HG03457 (cell line): ENCODE results near the gene IGSF5.
"Not testable (repeated sequence)": the region's sequence is repeated elsewhere in the genome, so short reads cannot be mapped to it uniquely, and the experiment has no call there.

ENCODE experiments used
- ATAC-seq: cut with Tn5 transposase; IDR thresholded peaks from one replicate; pipeline ENCODE4 v1.9.1; 2021; ENCODE audit warnings: moderate number of reproducible peaks; ENCODE audit not compliant: unreplicated experiment

The IGSF5 gene

GRCh38 chr21:39744883-39745282 is at the start of gene IGSF5:
Gene IGSF5 (plus strand): TSS chr21:39745183. CDS start chr21:39745510, 327 bp downstream.
- not testable (repeated sequence) for ATAC-seq

GRCh38 chr21:39696196-39696595 is 48.8 kb upstream of the IGSF5 start:
- ATAC-seq: no peak

DNA sequence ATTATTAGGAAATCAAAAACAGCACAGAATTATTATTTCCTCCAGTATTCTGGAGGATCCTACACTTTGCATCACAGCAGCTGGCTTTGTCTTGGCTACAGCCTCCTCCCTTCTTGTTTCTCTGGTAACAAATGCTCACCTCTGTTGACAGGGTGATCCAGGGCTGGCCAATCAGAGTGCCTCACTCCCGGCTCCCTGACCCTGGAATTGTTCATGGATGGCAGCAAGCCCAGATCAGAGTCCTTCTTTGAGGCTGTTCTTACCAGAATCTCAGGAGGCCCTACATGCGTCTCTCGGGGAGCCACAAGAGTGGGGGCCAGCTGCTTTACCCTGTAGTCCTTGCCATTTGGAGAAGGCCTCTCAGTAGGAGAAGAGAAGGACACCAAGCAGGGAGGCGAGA is 48.4 kb upstream of the IGSF5 start:
- ATAC-seq: no peak

DNA sequence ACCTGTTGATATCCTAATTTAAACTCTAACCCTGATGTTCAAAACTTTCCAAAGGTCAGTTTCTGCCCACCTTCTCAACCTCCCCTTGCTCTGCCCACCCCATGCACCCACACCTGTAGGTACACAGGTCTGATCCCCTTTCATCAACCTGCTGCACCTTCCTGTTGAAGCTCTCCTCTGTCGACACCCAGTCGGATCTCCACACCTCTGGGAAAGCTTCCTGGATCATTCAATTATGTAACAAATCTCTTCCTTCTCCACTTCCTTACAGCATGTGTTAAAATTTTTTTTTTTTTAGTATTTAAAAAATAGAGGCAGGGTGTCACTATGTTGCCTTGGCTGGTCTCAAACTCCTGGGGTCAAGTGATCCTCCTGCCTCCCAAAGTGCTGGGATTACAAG is 44.7 kb upstream of the IGSF5 start:
- no peak for ATAC-seq

DNA sequence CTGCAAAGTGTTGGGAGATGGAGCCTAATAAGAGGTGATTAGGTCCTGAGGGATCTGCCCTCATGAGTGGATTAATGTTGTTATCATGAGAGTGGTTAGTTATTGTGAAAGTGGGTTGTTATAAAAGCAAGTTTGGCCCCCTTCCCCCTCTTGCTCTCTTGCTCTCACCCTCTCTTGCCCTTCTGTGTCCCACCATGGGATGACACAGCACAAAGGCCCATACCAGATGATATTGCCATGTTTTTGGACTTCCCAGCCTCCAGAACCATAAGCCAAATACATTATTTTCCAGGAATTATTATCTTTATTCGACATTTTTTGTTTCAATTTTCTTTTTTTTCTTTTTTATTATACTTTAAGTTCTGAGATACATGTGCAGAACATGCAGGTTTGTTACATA is 41.4 kb upstream of the IGSF5 start:
- no peak for ATAC-seq

DNA sequence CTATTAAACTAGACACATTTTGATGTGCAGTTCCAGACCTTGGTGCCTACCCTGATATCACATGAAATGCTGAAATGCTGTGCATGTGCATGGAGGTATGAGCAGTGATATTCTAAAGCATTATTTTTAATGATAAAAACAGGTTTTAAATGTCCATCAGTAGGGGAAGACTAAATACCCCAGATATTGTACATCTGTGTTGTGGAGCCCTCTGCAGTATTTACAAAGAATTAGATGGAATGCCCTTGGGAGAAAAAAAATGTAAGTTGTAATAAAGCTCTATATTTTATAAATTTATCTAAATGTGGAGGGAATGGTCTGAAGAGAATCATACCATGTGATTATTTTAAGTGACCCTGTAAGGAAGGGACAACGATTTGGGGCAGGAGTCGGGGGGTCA is 39.1 kb upstream of the IGSF5 start:
- no peak for ATAC-seq

DNA sequence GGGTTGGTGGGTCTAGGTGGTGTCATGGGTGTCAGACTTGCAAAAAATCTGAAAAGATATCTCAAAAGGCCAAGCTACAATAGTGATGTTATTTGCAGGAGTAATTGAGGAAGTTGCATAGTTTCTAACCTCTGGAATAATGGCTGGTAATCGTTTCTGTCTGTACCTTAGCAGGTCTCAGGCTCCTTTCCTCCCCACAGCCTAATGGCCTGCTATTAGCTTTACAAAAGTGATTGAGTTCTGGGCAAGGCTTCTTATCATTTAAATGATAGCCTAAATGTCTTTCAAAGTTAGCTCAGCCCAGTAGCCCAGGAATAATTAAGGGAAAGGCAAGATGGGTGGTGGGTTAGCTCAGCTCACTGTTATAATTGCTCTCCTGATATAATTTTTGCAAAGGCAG is 37.7 kb upstream of the IGSF5 start:
- ATAC-seq: no peak

DNA sequence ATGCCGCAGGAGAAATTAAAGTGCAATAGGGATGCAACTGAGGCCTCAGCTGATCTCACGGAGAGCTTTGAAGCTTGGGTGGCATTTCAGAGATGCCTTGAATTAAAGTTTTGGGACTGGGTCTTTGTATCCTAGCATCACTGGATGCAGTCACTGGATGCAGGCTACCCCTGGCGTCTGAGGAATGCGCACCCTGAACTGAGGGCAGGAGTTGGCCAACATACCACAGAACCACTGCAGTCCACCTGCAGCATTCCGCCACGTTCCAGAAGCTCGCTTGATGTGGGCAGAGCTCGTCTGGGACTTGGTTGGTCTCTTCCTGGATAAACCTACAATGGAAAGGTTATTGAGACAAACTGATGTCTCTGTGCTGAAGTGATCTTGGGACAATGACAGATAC is 34.1 kb upstream of the IGSF5 start:
- no peak for ATAC-seq

DNA sequence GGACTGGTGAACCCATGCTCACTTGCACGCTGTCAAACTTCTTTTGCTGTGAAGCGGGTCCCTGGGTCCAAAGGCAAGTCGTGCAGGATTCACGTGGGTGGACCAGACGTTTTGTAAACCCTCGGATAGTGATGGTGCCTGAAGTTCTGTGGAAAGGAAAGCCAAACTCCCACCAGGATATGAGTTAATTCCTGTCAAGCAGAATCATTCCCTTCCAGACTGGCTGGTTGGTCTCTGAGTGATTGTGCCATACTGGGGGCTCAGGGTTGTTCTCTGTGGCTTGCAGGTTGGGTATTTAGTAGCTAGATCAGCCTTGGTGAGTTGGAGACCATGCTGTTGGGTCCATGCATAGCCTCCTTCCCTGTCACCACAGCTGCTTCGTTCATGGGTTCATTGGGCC is 32.7 kb upstream of the IGSF5 start:
- no peak for ATAC-seq

DNA sequence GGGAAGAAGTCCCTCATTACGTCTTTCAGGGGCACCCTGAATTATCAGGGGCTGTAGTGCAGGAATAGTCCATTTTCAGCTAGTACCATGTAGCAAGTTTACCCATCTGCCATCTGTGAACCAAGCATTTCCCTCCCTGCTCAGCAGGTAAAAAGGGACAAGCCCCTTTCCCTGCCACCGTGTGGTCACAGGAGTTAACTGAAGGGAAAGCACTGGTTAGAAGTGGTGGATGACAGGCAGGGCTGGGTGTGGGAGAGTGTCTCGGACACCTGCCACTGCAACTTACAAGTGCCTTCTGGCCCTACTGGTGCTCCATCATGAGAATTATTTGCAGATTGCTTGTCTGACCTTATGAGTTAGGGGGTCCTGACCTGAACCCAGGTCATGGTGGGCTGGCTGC is 32.0 kb upstream of the IGSF5 start:
- ATAC-seq: no peak

DNA sequence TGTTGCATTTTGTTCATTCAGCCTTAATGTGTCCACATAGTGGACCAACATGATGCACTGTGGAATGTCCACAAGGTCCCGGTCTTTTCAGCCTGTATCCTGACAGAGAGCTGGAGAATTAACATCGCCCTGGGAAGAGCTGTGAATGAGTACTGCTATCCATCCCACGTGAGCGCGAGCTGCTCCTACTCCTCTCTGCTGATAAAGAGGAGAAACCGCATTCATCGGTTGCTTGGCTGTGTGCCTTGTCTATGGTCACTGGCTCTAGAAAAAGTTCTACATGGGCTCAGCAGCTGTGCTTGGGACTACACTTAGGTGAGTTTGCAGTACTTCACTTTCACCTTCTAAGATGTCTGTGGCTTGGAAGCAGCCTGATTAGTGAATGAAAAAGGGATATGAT is 31.1 kb upstream of the IGSF5 start:
- ATAC-seq: no peak

GRCh38 chr21:39714331-39714730 is 30.7 kb upstream of the IGSF5 start:
- no peak for ATAC-seq

GRCh38 chr21:39715804-39716397 is 29.1 kb upstream of the IGSF5 start:
- ATAC-seq: no peak

GRCh38 chr21:39720126-39720778 is 24.7 kb upstream of the IGSF5 start:
- no peak for ATAC-seq

DNA sequence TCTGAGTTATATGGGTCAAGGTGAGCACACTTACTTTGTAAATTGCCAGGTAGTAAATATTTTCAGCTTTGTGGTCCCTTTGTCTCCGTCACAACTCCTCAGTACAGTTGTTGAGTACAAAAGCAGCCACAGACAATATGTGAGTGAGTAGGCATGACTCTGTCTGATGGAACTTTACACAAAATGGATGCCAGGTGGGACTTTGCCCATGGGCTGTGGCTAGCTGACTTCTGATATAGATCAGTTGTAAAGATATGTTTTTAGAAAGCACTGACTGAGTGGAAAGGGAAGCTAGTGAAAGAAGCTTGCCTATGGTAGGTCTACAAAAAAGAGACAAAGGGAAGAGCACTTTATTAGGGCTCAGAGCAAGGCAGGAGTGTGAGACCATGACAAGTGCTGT is 23.1 kb upstream of the IGSF5 start:
- ATAC-seq: no peak

DNA sequence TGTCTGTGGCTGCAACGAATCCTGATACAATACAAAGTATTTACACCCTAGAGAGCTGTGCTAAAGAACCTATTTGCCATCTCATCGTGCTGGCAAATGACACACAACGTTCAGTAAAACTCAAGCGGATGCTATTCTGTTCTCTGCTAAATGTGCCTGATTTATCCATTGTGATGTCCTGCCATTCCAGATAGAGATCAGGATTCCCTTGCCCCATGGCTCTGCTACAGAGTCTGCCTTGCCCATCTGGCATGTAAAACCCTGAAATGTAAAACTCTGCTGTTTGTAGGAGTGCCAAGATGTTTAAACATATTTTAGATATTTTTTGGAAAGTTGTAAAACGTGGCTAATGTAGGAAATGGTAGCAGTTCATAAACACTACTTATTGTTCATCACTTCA is 20.0 kb upstream of the IGSF5 start:
- ATAC-seq: no peak

DNA sequence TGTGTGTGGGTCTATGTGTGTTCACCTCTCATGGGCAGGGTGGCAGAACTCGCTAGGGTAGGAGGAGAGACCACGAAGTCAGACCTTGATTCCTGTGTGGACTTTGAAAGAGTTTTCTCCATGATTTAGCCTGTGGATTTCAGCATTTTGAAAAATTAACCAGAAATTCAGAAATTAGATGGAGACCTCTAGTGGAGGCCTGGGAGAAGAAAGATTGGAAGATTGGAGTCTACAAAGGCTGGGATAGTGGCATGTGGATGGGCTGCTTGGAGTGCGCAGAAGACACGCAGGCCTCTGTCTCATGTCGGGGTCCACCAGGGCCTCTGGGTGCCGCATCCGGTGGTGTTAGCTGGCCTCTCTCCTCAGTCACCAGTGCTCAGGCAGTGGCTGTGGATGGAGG is 18.9 kb upstream of the IGSF5 start:
- no peak for ATAC-seq

- ATAC-seq: no peak
Measured at GRCh38 chr21:39727401-39728120, 17.4 kb upstream of the IGSF5 start.

DNA sequence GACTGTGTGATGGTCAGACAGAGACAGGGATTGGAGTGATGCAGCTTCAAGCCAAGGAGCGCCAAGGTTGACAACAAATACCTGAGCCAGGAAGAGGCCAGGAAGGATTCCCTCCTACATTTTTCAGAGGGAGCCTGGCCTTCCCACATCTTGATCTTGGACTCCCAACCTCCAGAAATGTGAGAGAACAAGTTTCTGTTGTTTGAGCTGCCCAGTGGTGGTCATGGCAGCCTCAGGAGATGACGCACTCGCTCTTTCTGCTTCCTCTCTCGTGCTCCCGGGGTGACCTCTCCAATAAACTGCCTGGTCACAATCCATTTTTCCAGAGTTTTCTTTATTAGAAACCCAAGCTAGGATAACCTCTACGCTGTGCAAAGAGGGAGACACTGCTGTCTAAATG is 16.6 kb upstream of the IGSF5 start:
- ATAC-seq: no peak

GRCh38 chr21:39730418-39731157 is 14.4 kb upstream of the IGSF5 start:
- no peak for ATAC-seq

- ATAC-seq: no peak
Measured at GRCh38 chr21:39736716-39737115, 8.3 kb upstream of the IGSF5 start.
